H9 (cell line): Measurements from ENCODE around the gene TSGA10IP. TPM values are rescaled to one million over a fixed set of nuclear protein-coding genes. Genes with fewer than 3 reads are reported as not detected.

Experiments used
- DNase-seq: peaks from one replicate; pipeline ENCODE4 v3.0.0-alpha.2; 2017
- H2AFZ ChIP-seq: one replicate; pipeline ENCODE4 v1.6.1; 2013; ENCODE audit warnings: mild to moderate bottlenecking, low read length, control low read depth, moderate library complexity
- H2AK5ac ChIP-seq: 2 replicates; pipeline ENCODE4 v1.6.1; 2013; ENCODE audit warnings: low read length, control low read depth, mixed read lengths; ENCODE audit not compliant: insufficient read length
- H2BK120ac ChIP-seq: one replicate; pipeline ENCODE4 v1.6.1; 2013; ENCODE audit warnings: low read depth, mild to moderate bottlenecking, low read length, control low read depth, inconsistent platforms; ENCODE audit not compliant: poor library complexity, severe bottlenecking
- H2BK12ac ChIP-seq: 2 replicates; pipeline ENCODE4 v1.6.1; 2013; ENCODE audit warnings: low read length, control low read depth, mixed read lengths, low read depth; ENCODE audit not compliant: insufficient read length
- H2BK15ac ChIP-seq: 2 replicates; pipeline ENCODE4 v1.6.1; 2013; ENCODE audit warnings: low read depth, low read length, control low read depth
- H2BK20ac ChIP-seq: one replicate; pipeline ENCODE4 v1.6.1; 2013; ENCODE audit warnings: low read depth, mild to moderate bottlenecking, low read length, control low read depth, inconsistent platforms; ENCODE audit not compliant: poor library complexity, severe bottlenecking
- H2BK5ac ChIP-seq: 2 replicates; pipeline ENCODE4 v1.6.1; 2013; ENCODE audit warnings: low read length, control low read depth, mixed read lengths; ENCODE audit not compliant: insufficient read length
- H3K14ac ChIP-seq: 2 replicates; pipeline ENCODE4 v1.6.1; 2013; ENCODE audit warnings: low read length, control low read depth; ENCODE audit not compliant: insufficient read depth
- H3K18ac ChIP-seq: 2 replicates; pipeline ENCODE4 v1.6.1; 2013; ENCODE audit warnings: low read depth, mild to moderate bottlenecking, mixed read lengths, low read length, control low read depth; ENCODE audit not compliant: insufficient read length
- H3K23ac ChIP-seq: 2 replicates; pipeline ENCODE4 v1.6.1; 2013; ENCODE audit warnings: low read length, control low read depth, mixed read lengths, low read depth; ENCODE audit not compliant: insufficient read length
- H3K23me2 ChIP-seq: 2 replicates; pipeline ENCODE4 v1.6.1; 2013; ENCODE audit warnings: low read depth, mild to moderate bottlenecking, mixed read lengths, low read length, control low read depth; ENCODE audit not compliant: insufficient read length, poor library complexity, severe bottlenecking
- H3K27ac ChIP-seq: 2 replicates; pipeline ENCODE4 v1.5.1; 2013; ENCODE audit warnings: low read length, control low read depth, mixed read lengths, low read depth; ENCODE audit not compliant: insufficient read length
- H3K27me3 ChIP-seq: 2 replicates; pipeline ENCODE4 v1.6.1; 2013; ENCODE audit warnings: low read length, control low read depth, inconsistent platforms; ENCODE audit not compliant: insufficient read depth
- H3K4ac ChIP-seq: 2 replicates; pipeline ENCODE4 v1.6.1; 2013; ENCODE audit warnings: low read depth, mild to moderate bottlenecking, control low read depth, inconsistent platforms, low read length, moderate library complexity
- H3K4me1 ChIP-seq: 2 replicates; pipeline ENCODE4 v1.6.1; 2013; ENCODE audit warnings: low read length, control low read depth, inconsistent platforms; ENCODE audit not compliant: insufficient read depth
- H3K4me2 ChIP-seq: 2 replicates; pipeline ENCODE4 v1.6.1; 2013; ENCODE audit warnings: low read length, control low read depth, mixed read lengths; ENCODE audit not compliant: insufficient read length, insufficient read depth
- H3K56ac ChIP-seq: 2 replicates; pipeline ENCODE4 v1.6.1; 2013; ENCODE audit warnings: low read depth, mild to moderate bottlenecking, mixed read lengths, low read length, control low read depth; ENCODE audit not compliant: insufficient read length
- H3K79me1 ChIP-seq: 2 replicates; pipeline ENCODE4 v1.6.1; 2013; ENCODE audit warnings: low read depth, mild to moderate bottlenecking, moderate library complexity, low read length, control low read depth, inconsistent platforms; ENCODE audit not compliant: insufficient read depth, poor library complexity, severe bottlenecking
- H3K79me2 ChIP-seq: 2 replicates; pipeline ENCODE4 v1.6.1; 2013; ENCODE audit warnings: low read length, control low read depth, inconsistent platforms; ENCODE audit not compliant: insufficient read depth
- H3K9ac ChIP-seq: 2 replicates; pipeline ENCODE4 v1.6.1; 2013; ENCODE audit warnings: low read length, control low read depth, mixed read lengths; ENCODE audit not compliant: insufficient read length; ENCODE audit errors: extremely low read depth
- H3K9me3 ChIP-seq: one replicate; pipeline ENCODE4 v1.6.1; 2013; ENCODE audit warnings: low read depth, low read length, inconsistent platforms; ENCODE audit not compliant: control insufficient read depth
- H3T11ph ChIP-seq: one replicate; pipeline ENCODE4 v1.6.1; 2013; ENCODE audit warnings: mild to moderate bottlenecking, low read length, control low read depth, inconsistent platforms
- H4K20me1 ChIP-seq: one replicate; pipeline ENCODE4 v1.6.1; 2013; ENCODE audit not compliant: control insufficient read depth, insufficient read length, insufficient read depth
- H4K5ac ChIP-seq: 2 replicates; pipeline ENCODE4 v1.6.1; 2013; ENCODE audit warnings: low read depth, mild to moderate bottlenecking, mixed read lengths, low read length, control low read depth; ENCODE audit not compliant: insufficient read length
- H4K8ac ChIP-seq: replicated peaks from 2 replicates; pipeline ENCODE4 v1.6.1; 2013; ENCODE audit warnings: low read length, control low read depth, mixed read lengths, low read depth; ENCODE audit not compliant: insufficient read length
- H4K91ac ChIP-seq: 2 replicates; pipeline ENCODE4 v1.6.1; 2013; ENCODE audit warnings: low read depth, mild to moderate bottlenecking, moderate library complexity, mixed read lengths, low read length, control low read depth; ENCODE audit not compliant: insufficient read length
- H3K27ac Mint-ChIP-seq, 3 experiments: 2 replicates in 2 of 3; 3 replicates in 1 of 3; pipeline ENCODE4 v1.8.0; 2020 to 2021; ENCODE audit warnings: mixed read lengths in 3 of 3, mild to moderate bottlenecking in 1 of 3, moderate library complexity in 1 of 3
- H3K27me3 Mint-ChIP-seq: 2 replicates; pipeline ENCODE4 v1.8.0; 2021; ENCODE audit warnings: low read depth, mild to moderate bottlenecking, moderate library complexity, mixed read lengths
- H3K36me3 Mint-ChIP-seq, 3 experiments: 2 replicates in 2 of 3; 3 replicates in 1 of 3; pipeline ENCODE4 v1.8.0; 2020 to 2021; ENCODE audit warnings: low read depth in 3 of 3, mixed read lengths in 3 of 3; ENCODE audit not compliant: insufficient read depth in 1 of 3
- H3K4me1 Mint-ChIP-seq, 2 experiments: 2 replicates each; pipeline ENCODE4 v1.8.0; 2020; ENCODE audit warnings: mixed read lengths in 2 of 2
- H3K4me3 Mint-ChIP-seq, 2 experiments: 2 replicates in 1 of 2; 3 replicates in 1 of 2; pipeline ENCODE4 v1.8.0; 2020 to 2021; ENCODE audit warnings: mild to moderate bottlenecking in 2 of 2, mixed read lengths in 2 of 2, moderate library complexity in 1 of 2
- H3K9me3 Mint-ChIP-seq, 2 experiments: 2 replicates in 1 of 2; 3 replicates in 1 of 2; pipeline ENCODE4 v1.8.0; 2020; ENCODE audit warnings: mild to moderate bottlenecking in 2 of 2, mixed read lengths in 2 of 2, moderate library complexity in 1 of 2
- CTCF ChIP-seq: fragments of 200-600 bp; sonication (generic); conservative IDR thresholded peaks from 3 replicates; pipeline ENCODE4 v1.8.0; 2021; ENCODE audit warnings: antibody characterized with exemption, mild to moderate bottlenecking
- WGBS: extraction: QIAGEN DNeasy Blood & Tissue Kit; methylation state at CpG from one replicate; pipeline ENCODE4 v1.1.7; 2013; ENCODE audit warnings: missing lambda C conversion rate, low lambda C conversion rate, mixed read lengths; ENCODE audit not compliant: insufficient read length; ENCODE audit errors: extremely low coverage; 5-methylcytosine and 5-hydroxymethylcytosine counted together
- total RNA-seq: library from RNA; stranded (reverse); gene quantifications from 2 replicates; pipeline ENCODE4 v1.2.1, GENCODE V29; 2021

The TSGA10IP gene
- total RNA-seq, 1 experiment from 2014 or later, result 2.2 TPM

DNA sequence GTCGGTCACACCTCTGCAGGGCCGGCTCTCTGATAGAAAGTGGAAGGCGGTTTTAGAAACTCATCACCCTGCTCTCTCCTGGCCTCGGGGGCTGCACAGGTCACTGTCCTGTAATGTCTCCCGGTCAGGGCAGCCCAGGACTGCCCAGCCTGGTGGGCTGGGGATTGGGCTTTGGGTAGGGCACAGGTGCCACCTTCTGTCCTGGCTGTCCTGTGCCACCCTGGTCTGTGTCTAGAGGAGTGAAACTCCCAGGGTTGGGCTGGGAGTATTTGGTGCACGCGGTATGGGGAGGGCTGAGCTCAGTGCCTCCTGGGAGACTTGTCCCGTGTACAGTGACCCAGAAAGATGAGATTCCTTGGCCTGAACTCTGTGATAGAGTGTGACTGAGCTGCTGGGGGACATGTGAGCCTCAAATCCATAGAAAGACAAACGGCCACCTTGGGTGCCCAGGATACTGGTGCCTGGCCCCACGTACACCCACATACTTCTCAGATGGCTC lies 34.0 kb downstream of the TSGA10IP start:
- H3K9me3 Mint-ChIP-seq, result no peaks in the 10 kb centered on the region
- no peak overlapping the region for H3K23ac ChIP-seq

More for the DNA sequence above, 34.0 kb downstream of the TSGA10IP start:
- Histone ChIP-seq H4K91ac (no peak overlapping the region), H2BK5ac (no peak overlapping the region), H2BK120ac (no peak overlapping the region), H3K79me1 (no peaks in the 10 kb centered on the region), H3K18ac (no peak overlapping the region), H3K4ac (no peak overlapping the region), H2BK15ac (no peak overlapping the region), H2BK12ac (no peak overlapping the region), H3K9ac (no peak overlapping the region), H4K5ac (no peak overlapping the region), H3K56ac (no peak overlapping the region), H2BK20ac (no peak overlapping the region), H3K79me2 (no peaks in the 10 kb centered on the region), H3K27me3 (no peaks in the 10 kb centered on the region), H3T11ph (no peak overlapping the region), H3K14ac (no peak overlapping the region), H2AK5ac (no peak overlapping the region), H2AFZ (no peak overlapping the region), H4K8ac (no peak overlapping the region), H3K4me2 (no peak overlapping the region), H3K4me1 (no peaks in the 10 kb centered on the region), H4K20me1 (no peaks in the 10 kb centered on the region), H3K23me2 (no peaks in the 10 kb centered on the region), H3K9me3 (no peaks in the 10 kb centered on the region), H3K27ac (no peak overlapping the region)
- WGBS, result no CpG with 5 or more reads among the region's 10 CpGs
- Mint-ChIP-seq H3K36me3 (peaks cover 14 to 39% (median 37%) of the 10 kb centered on the region in 3 experiments; a peak in 6 of 7 replicates), H3K4me1 (no peaks in the 10 kb centered on the region), H3K27ac (no peak overlapping the region), H3K4me3 (no peak overlapping the region), H3K27me3 (no peaks in the 10 kb centered on the region; the same call in 1 of the 2 replicates)
- no peak for DNase-seq
- TF ChIP-seq CTCF, result no peak
